22Rv1 (cell line): ENCODE data around the gene PKP4.
A peak's percentile ranks its signal among the peaks of the same experiment; 100 is the strongest.
"Not testable (repeated sequence)": the region's sequence is repeated elsewhere in the genome, so short reads cannot be mapped to it uniquely, and the experiment has no call there.

ENCODE experiments used
- H3K27ac ChIP-seq: fragments of 450-650 bp; 2 replicates; pipeline ENCODE4 v1.5.1; 2017
- ZFX ChIP-seq: fragments of 450-650 bp; IDR thresholded peaks from 2 replicates; pipeline ENCODE4 v1.6.1; 2017; ENCODE audit warnings: antibody characterized with exemption, borderline replicate concordance
- TF ChIP-seq, protein P1 (sequence below): fragments of 450-650 bp; IDR thresholded peaks from 2 replicates; pipeline ENCODE4 v1.5.1; 2017; ENCODE audit warnings: mild to moderate bottlenecking

The PKP4 gene

DNA sequence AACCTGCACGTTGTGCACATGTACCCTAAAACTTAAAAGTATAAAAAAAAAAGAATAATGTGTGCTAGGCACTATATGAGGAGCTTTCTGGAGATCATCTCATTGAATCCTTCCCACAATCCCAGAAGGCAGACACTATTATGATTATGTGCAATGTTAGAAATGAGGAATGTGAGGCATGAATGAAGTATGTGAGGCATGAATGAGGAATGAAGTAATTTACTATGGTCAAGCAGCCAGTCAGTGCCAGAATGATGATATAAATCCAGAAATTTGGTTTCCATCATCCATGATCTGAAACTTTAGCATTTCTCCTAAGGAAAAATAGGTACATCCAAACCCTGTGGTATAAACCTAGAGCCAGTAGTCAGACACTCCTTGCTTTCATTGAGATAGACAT lies 42.2 kb upstream of the PKP4 start:
- no peak for TF ChIP-seq ZFX
- TF ChIP-seq, protein P1, sequence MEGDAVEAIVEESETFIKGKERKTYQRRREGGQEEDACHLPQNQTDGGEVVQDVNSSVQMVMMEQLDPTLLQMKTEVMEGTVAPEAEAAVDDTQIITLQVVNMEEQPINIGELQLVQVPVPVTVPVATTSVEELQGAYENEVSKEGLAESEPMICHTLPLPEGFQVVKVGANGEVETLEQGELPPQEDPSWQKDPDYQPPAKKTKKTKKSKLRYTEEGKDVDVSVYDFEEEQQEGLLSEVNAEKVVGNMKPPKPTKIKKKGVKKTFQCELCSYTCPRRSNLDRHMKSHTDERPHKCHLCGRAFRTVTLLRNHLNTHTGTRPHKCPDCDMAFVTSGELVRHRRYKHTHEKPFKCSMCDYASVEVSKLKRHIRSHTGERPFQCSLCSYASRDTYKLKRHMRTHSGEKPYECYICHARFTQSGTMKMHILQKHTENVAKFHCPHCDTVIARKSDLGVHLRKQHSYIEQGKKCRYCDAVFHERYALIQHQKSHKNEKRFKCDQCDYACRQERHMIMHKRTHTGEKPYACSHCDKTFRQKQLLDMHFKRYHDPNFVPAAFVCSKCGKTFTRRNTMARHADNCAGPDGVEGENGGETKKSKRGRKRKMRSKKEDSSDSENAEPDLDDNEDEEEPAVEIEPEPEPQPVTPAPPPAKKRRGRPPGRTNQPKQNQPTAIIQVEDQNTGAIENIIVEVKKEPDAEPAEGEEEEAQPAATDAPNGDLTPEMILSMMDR: no peak
- no peak overlapping the region for H3K27ac ChIP-seq

DNA sequence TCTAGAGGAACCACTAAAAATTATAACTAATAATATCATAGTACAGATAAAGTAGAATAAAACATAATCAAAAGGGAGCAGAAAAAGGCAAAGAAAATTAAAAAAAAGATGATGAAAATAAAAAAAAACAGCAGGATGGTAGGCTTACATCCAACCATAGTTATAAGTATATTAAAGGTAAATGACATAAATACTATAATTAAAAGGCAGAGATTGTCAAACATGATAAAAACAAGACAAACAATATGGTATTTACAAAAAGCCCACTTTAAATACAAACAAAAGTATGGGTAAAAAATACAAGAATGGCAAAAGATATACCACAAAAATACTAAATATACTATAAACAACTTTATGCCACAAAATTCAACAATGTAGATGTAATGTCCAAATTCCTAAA lies 24.6 kb upstream of the PKP4 start:
- H3K27ac ChIP-seq: no peak overlapping the region
- TF ChIP-seq, protein P1: no peak
- no peak for TF ChIP-seq ZFX

- not testable (repeated sequence) for H3K27ac ChIP-seq
Measured at GRCh38 chr2:158433716-158434115, 23.0 kb upstream of the PKP4 start.

- H3K27ac ChIP-seq: not testable (repeated sequence)
Measured at GRCh38 chr2:158439062-158439461, 17.7 kb upstream of the PKP4 start.

- no peak overlapping the region for H3K27ac ChIP-seq
- TF ChIP-seq, protein P1: no peak
- no peak for TF ChIP-seq ZFX
Measured at GRCh38 chr2:158443606-158444005, 13.1 kb upstream of the PKP4 start.

GRCh38 chr2:158457092-158457825 lies 507 bp downstream of the PKP4 start:
- H3K27ac ChIP-seq: peak overlapping the region; percentile 78

GRCh38 chr2:158457826-158458616 lies 1.3 kb downstream of the PKP4 start:
- H3K27ac ChIP-seq: peak overlapping the region; percentile 78
- TF ChIP-seq, protein P1: peak; percentile 31
- no peak for TF ChIP-seq ZFX

More at GRCh38 chr2:158457092-158457825, 507 bp downstream of the PKP4 start:
- no peak for TF ChIP-seq ZFX
- TF ChIP-seq, protein P1: no peak

GRCh38 chr2:158458617-158458920 lies 1.8 kb downstream of the PKP4 start:
- peak overlapping the region; percentile 78 for H3K27ac ChIP-seq
- TF ChIP-seq, protein P1: no peak
- no peak for TF ChIP-seq ZFX
